Medulla oblongata (tissue), 1 donor: Measurements from ENCODE around the gene AATK.
A peak's percentile ranks its signal among the peaks of the same experiment; 100 is the strongest.

Experiments used
- DNase-seq: peaks from one replicate; pipeline ENCODE4 v3.0.0-alpha.2; 2015; ENCODE audit errors: extremely low spot score

Gene AATK

GRCh38 chr17:81166033-81166492, at the start of gene AATK:
TSS of gene AATK (minus strand) at chr17:81166221. CDS start at chr17:81165992, 229 bp downstream.
- no peak for DNase-seq

GRCh38 chr17:81213978-81214377, 48.0 kb upstream of the AATK start:
- DNase-seq, result no peak

DNA sequence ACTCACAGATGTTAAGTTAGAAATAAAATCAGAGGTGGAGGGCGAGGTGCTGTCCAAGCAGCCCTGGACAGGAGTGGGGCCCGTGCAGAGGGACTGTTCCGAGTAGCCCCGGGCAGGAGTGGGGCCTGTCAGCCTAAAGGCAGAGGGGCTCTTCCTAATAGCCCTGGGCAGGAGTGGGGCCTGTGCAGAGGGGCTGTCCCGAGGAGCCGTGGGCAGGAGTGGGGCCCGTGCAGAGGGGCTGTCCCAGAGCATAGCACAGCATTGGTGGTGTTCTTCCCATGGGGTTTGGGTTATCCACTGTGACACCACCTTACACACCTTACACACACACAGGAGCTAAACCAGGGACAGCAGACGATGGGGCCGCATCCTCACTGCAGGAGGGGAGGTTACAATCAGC, 46.3 kb upstream of the AATK start:
- no peak for DNase-seq

DNA sequence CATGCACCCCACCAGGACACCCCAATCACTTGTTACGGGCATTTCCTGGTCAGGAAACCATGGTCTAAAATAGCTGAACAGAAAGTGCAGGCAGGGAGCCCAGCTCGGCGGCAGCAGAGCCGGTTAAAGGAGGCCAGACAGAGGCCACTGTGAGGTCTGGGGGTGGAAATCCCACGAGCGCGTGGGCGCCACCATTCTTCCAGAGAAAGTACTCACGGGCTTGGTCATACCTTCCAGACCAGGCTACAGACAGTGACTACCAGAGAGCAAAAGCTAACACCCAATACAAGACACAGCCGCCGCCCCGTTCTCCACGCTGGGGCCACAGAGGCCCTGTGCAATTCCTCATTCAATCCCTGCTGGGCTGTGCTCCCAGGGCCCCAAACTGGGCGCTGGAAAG, 44.8 kb upstream of the AATK start:
- no peak for DNase-seq

GRCh38 chr17:81210466-81210865, 44.4 kb upstream of the AATK start:
- DNase-seq, result no peak

DNA sequence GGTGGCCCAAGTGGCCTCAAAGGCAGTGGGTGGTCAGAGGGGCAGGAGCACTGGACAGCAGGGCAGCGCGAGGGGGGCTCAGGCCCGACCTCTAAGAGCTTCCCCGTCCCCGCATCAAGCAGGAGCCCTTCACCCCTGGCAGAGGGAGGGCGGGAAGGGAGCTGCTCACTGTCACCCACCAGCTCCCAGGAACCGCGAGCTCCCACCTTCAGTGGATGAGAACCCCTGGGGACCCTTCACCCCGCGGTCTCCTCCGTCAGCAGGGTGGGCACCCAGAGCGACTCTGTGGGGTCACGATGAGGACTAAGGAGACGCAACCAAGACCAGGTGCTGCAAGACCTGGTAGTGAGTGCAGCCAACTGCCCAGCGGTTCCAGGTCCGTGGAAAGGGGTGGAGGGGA, 43.1 kb upstream of the AATK start:
- no peak for DNase-seq

GRCh38 chr17:81208651-81209050, 42.6 kb upstream of the AATK start:
- no peak for DNase-seq

DNA sequence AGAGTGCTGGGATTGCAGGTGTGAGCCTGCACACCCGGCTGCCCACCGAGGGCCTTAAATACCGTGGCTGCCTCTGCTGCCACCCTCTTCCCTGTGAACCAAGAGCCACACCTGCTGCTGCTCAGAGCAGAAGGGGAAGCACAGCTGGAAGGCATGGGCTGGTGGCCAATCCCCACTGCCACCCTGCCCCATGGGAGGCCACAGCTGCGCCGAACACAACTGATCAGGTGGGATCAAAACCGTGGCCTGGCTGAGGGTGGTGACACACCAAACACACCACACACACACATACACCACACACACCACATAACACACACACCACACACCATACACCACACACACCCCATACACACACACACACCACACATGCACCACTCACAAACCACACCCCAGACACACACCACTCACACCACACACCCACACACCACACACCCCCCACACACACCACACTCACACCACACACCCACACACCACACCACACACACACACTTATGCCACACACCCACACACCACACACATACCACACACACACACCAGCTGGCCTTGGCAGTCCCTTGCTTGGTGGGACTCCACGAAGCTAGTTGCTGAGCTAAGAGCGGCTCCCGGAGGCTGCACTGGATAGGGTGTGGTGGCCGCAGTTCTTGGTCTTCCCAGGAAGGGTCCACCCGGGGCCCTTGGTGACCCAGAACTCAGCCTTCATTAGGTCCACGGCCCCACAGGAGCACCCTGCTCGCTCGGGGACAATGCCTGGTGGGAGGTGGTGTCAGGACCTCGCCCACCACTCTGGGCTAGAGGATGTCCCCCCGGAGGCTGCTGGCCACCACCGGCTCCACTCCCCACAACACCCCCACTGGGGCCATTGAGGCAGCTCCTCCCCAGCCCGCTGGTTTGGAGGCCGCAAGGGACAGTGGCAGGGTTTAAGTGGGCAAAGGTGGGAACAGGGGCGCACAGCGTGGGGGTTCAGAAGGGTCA, 41.9 kb upstream of the AATK start:
- no peak for DNase-seq

DNA sequence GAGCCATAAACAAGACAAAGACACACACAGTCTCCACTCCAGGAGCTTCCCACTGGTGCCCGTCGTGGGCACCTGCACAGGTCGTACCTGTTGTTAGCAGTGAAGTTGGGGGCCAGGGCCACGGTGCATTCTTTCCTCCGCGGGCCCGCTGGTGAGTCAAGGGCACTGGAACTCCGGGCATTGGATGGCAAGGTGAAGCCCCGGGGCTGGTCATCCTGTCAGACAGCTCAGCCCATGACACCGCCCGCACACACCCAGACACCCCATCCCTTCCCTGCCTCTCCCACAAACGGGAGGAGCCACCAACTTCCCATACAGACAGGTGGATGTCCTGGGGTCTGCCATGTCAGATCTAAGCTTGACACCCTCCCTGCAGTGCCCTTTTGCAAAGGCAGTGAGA, 40.6 kb upstream of the AATK start:
- DNase-seq, result no peak

- DNase-seq, result no peak
Observed at GRCh38 chr17:81206166-81206565, 40.1 kb upstream of the AATK start.

GRCh38 chr17:81204578-81204977, 38.6 kb upstream of the AATK start:
- no peak for DNase-seq

DNA sequence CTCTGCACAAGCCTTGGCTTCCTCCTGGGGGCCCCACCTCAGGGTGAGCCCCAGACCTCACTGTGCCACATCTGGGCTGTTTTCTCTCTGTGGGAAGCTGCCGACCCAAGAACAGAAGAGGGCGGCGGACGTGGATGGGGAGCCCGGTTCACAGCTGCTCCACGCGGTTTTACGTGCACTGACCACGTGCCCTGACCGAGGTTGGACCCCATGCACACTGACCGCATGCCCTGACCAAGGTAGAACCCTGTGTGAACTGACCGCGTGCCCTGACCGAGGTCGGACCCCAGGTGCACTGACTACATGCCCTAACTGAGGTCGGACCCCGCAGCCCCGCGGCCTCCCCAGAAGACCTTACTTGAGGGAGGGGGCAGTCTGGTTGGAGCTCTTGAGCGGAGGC, 37.1 kb upstream of the AATK start:
- DNase-seq, result no peak

- no peak for DNase-seq
Observed at GRCh38 chr17:81202318-81202717, 36.3 kb upstream of the AATK start.

GRCh38 chr17:81200695-81201580, 34.9 kb upstream of the AATK start:
- peak; percentile 85 for DNase-seq

DNA sequence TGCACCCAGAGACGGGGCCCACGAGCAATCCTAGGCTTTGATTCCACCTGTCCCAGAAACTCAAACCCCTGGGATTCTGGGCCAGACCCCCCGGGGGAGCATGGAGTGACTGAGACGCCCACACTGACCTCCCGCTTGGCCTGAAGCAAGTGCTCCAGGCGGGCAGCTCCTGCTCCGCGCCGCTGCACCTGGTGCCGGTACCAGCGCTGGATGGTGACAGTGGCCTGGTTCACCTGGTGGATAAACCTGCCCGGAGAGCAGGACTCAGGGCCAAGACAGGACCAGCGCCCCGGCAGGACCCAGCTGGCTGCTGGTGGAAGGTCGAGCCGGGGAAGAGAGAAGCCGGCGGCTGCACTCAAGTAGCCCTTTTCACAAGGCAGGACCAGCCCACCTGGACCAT, 34.2 kb upstream of the AATK start:
- no peak for DNase-seq

DNA sequence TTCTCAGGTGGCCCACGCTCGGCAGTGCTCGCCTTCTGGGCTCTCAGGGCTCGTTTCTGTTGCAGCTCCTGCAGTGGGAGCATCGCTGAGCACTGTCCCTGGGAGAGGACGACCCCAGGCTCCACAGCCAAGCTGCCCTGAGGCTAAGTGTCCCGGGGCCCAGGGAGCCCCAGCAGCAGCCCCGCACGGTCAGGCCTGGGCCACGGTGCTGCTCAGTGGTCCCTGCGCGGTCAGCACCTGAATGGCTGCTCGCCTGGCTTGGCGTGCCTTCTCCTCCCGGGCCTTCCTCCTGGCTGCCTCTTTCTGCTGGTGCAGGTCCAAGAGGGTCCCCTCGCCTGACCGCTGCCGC, 33.4 kb upstream of the AATK start:
- DNase-seq, result no peak

DNA sequence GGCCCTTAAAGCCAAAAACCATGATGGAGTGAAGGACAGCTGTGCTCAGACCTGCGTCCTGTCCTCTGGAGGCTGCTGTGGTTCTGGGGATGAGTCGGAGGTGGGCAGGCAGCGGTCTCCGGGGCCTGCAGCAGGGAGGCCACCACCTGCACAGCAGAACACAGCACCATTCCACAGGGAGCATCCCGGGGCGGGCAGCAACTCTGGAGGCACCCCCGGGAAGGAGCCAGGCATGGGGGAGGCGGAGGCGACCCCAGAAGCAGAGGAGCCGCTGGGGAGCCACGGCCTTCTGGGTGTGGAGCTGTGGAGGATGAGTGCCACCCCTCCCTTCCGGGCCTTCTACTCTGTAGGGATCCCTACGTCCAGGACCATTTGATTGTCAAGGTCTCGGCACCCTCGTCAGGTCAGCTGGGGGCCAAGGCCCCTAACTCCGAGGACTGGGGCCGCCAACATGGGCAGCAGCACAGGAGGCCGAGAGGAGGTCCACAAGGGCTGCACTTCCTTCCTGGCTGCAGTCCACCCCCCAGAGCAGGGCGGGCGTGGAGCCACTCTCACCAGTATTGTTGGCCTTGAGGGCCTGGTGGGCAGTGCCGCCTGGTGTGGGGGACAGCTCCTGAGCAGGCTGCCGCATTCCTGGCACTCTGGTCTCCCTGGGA, 32.9 kb upstream of the AATK start:
- DNase-seq, result no peak

DNA sequence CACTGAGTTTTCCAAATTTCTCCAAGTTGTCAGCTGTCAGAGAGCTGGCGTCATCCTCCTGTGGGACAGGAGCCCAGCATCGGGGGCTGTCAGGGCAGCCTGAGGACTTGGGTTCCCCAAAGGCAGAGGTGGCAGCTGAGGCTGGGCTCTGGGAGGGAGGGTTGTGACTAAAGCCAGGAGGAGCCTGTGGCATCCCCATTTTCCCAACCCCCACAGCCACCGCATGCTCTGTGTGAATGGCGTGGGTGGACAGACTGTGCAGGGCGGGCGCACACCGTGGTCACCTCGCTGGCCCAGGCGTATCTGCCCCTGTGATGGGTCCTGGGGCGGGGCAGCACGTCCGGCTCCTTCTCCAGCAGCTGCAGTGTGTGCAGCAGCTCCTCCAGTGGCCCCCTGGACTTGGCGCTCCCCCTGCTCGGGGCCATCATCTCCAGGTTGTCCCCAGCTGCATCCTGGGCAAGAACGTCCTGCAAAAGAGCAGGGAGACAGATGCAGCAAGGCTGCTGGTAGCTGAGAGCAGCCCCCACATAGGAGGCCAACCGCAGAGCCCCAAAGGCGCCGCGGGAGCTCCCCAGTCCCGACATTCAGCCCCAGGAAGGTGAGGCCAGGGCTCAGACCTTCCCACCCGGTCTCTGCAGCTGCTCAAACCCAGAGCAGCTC, 31.9 kb upstream of the AATK start:
- no peak for DNase-seq

DNA sequence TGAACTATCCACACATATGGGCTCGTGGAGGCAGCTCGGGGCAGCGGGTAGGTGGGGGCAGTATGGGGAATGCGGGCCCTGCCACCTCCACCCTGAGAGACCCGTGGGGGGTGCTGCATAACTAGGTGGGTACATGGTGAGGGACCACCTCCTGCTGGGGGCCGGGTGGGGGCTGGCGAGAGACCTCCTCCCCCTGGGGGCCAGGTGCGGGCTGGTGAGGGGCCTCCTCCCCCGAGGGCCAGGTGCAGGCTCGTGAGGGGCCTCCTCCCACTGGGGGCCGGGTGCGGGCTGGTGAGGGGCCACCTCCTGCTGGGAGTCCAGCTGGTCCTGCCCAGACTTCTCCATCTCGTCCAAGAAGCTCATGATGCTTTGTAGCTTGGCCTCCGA, 31.4 kb upstream of the AATK start:
- DNase-seq, result no peak

- DNase-seq, result no peak
Observed at GRCh38 chr17:81196505-81197408, 30.7 kb upstream of the AATK start.
